Measurements from ENCODE around the gene ADGRF3. TPM values are rescaled to one million over a fixed set of nuclear protein-coding genes. Genes with fewer than 3 reads are reported as not detected.

Gene ADGRF3
- total and polyA plus RNA-seq, 10 of the 15 experiments (the other 5 are each of a cell fraction or from before 2014, with no cell fraction given), result 0.03 to 3.1 (median 0.84) TPM

GRCh38 chr2:26345545-26346453 lies 790 bp downstream of the ADGRF3 start, which contains the start of gene SELENOI (continued):
- TF ChIP-seq, protein P1, sequence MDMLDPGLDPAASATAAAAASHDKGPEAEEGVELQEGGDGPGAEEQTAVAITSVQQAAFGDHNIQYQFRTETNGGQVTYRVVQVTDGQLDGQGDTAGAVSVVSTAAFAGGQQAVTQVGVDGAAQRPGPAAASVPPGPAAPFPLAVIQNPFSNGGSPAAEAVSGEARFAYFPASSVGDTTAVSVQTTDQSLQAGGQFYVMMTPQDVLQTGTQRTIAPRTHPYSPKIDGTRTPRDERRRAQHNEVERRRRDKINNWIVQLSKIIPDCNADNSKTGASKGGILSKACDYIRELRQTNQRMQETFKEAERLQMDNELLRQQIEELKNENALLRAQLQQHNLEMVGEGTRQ (IDR thresholded peaks at IDR 0.05; ENCODE audit: borderline replicate concordance, low read depth, low read length), result no peak
- no peak for TF ChIP-seq HDAC6 (IDR thresholded peaks at IDR 0.05; ENCODE audit: unreplicated experiment)
- TF ChIP-seq IRF5 (IDR thresholded peaks at IDR 0.05; ENCODE audit: borderline replicate concordance), result no peak
- peak; percentile 72; the same call in 1 of the 2 replicates for TF ChIP-seq SIN3A (IDR thresholded peaks at IDR 0.05; ENCODE audit: low read depth, low read length)
- TF ChIP-seq, protein P2, sequence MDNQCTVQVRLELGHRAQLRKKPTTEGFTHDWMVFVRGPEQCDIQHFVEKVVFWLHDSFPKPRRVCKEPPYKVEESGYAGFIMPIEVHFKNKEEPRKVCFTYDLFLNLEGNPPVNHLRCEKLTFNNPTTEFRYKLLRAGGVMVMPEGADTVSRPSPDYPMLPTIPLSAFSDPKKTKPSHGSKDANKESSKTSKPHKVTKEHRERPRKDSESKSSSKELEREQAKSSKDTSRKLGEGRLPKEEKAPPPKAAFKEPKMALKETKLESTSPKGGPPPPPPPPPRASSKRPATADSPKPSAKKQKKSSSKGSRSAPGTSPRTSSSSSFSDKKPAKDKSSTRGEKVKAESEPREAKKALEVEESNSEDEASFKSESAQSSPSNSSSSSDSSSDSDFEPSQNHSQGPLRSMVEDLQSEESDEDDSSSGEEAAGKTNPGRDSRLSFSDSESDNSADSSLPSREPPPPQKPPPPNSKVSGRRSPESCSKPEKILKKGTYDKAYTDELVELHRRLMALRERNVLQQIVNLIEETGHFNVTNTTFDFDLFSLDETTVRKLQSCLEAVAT (IDR thresholded peaks at IDR 0.05), result peak; percentile 92
- TF ChIP-seq RUNX3 (IDR thresholded peaks at IDR 0.05; ENCODE audit: low read length), result peak; percentile 91
- TF ChIP-seq ZNF24 (IDR thresholded peaks at IDR 0.05), result no peak
- peak; percentile 94 for TF ChIP-seq CBFB (IDR thresholded peaks at IDR 0.05; ENCODE audit: low read depth)
- no peak for TF ChIP-seq CTCF (IDR thresholded peaks at IDR 0.05 in 2 of 3, conservative IDR thresholded peaks at IDR 0.05 in 1 of 3; ENCODE audit: control insufficient read depth in 2 of 3, extremely low read depth in 1 of 3, insufficient read depth in 1 of 3, low read depth in 3 of 3, low read length in 3 of 3)
- no peak for TF ChIP-seq NFIC (IDR thresholded peaks at IDR 0.05; ENCODE audit: low read depth, low read length)
- peak; percentile 95 for TF ChIP-seq SP1 (IDR thresholded peaks at IDR 0.05; ENCODE audit: low read depth, low read length)
- TF ChIP-seq BRCA1 (IDR thresholded peaks at IDR 0.05; ENCODE audit: low read depth, low read length), result no peak
- peak; percentile 77; the same call in 1 of the 2 replicates for TF ChIP-seq RBBP5 (conservative IDR thresholded peaks at IDR 0.05)
- TF ChIP-seq POLR2AphosphoS2 (IDR thresholded peaks at IDR 0.05; ENCODE audit: low read depth, low read length), result peak; percentile 89
- TF ChIP-seq, protein P3, sequence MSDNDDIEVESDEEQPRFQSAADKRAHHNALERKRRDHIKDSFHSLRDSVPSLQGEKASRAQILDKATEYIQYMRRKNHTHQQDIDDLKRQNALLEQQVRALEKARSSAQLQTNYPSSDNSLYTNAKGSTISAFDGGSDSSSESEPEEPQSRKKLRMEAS (IDR thresholded peaks at IDR 0.05; ENCODE audit: low read depth, low read length), result no peak; the same call in 1 of the 2 replicates
- peak; percentile 90 for TF ChIP-seq SREBF1 (IDR thresholded peaks at IDR 0.05; ENCODE audit: low read length)
- peak; percentile 89 for TF ChIP-seq NFYB (IDR thresholded peaks at IDR 0.05; ENCODE audit: insufficient read depth, low read depth, low read length)
- no peak for TF ChIP-seq YBX1 (IDR thresholded peaks at IDR 0.05)
- TF ChIP-seq, protein P4, sequence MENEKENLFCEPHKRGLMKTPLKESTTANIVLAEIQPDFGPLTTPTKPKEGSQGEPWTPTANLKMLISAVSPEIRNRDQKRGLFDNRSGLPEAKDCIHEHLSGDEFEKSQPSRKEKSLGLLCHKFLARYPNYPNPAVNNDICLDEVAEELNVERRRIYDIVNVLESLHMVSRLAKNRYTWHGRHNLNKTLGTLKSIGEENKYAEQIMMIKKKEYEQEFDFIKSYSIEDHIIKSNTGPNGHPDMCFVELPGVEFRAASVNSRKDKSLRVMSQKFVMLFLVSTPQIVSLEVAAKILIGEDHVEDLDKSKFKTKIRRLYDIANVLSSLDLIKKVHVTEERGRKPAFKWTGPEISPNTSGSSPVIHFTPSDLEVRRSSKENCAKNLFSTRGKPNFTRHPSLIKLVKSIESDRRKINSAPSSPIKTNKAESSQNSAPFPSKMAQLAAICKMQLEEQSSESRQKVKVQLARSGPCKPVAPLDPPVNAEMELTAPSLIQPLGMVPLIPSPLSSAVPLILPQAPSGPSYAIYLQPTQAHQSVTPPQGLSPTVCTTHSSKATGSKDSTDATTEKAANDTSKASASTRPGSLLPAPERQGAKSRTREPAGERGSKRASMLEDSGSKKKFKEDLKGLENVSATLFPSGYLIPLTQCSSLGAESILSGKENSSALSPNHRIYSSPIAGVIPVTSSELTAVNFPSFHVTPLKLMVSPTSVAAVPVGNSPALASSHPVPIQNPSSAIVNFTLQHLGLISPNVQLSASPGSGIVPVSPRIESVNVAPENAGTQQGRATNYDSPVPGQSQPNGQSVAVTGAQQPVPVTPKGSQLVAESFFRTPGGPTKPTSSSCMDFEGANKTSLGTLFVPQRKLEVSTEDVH (IDR thresholded peaks at IDR 0.05; ENCODE audit: low read depth, partially characterized antibody), result no peak
- peak; percentile 94 for TF ChIP-seq PML (IDR thresholded peaks at IDR 0.05; ENCODE audit: low read length)
- TF ChIP-seq POLR2A (IDR thresholded peaks at IDR 0.05; ENCODE audit: low read depth, low read length), result peak; percentile 93
- no peak for TF ChIP-seq STAT3 (IDR thresholded peaks at IDR 0.05; ENCODE audit: low read depth, low read length)

Measured in GM12878 (cell line).